ENCODE measurements around the gene LGALS8.
"Not testable (repeated sequence)": the region's sequence is repeated elsewhere in the genome, so short reads cannot be mapped to it uniquely, and the experiment has no call there.

LGALS8 gene

DNA sequence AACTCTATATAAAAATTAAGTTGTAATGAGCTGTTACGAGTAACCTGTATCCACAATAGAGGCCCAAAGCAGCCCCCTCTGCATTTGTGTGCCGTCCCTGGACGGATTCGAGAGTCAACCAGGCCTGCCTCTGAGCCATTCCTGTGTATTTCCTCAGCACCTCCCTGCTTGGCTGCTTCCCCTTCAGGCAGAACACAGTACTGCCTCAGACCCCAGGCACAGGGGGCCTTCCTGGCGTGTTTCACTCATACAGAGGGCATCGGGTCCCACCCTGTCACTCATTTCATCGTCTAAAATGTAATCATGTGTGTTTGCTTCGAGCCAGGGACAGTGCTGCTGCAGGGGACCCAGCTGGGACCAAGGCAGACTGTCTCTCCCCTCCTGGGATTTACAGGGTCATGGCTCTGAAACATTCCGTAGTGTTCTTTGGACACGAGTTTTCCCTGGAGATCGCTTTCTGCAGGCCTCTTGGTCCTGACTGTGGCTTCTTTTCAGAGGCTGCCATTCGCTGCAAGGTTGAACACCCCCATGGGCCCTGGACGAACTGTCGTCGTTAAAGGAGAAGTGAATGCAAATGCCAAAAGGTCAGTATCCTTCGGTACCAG is 19.4 kb downstream of the LGALS8 start:
- no peak for DNase-seq

DNA sequence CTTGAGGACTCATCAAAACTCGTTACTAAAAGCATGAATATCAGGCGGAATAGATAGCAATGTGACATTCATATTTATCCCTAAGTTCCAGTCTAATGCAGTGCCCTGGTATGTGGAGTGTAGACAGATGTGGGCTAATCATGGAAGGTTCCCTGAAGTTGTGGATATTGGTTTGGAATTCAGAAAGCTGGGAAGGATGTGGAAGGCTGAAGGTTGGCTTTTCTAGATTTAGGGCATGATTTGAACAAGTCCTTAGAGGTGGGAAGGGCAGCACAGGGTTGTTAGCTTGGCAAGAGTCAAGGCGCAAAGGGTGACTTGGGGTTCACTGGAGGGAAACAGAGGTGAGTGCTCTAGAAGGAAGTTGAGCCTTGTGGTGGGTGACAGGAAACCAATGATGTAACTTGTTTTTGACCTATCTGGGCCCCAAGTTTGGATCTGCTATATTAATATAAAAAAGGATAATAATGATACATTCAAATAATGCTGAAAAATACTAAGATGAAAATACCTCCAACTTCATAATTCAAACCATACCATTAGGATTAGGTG is 21.9 kb downstream of the LGALS8 start:
- DNase-seq, result no peak

DNA sequence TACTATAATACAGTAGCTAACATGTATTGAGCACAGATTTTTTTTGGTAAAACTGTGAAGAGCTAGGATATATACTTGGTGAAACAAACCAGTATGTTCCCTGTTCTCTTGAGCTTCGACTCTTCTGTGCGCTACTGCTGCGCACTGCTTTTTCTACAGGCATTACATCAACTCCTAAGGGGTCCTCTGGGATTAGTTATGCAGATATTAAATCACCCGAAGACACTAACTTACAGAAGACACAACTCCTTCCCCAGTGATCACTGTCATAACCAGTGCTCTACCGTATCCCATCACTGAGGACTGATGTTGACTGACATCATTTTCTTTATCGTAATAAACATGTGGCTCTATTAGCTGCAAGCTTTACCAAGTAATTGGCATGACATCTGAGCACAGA is 24.7 kb downstream of the LGALS8 start:
- DNase-seq, result no peak

DNA sequence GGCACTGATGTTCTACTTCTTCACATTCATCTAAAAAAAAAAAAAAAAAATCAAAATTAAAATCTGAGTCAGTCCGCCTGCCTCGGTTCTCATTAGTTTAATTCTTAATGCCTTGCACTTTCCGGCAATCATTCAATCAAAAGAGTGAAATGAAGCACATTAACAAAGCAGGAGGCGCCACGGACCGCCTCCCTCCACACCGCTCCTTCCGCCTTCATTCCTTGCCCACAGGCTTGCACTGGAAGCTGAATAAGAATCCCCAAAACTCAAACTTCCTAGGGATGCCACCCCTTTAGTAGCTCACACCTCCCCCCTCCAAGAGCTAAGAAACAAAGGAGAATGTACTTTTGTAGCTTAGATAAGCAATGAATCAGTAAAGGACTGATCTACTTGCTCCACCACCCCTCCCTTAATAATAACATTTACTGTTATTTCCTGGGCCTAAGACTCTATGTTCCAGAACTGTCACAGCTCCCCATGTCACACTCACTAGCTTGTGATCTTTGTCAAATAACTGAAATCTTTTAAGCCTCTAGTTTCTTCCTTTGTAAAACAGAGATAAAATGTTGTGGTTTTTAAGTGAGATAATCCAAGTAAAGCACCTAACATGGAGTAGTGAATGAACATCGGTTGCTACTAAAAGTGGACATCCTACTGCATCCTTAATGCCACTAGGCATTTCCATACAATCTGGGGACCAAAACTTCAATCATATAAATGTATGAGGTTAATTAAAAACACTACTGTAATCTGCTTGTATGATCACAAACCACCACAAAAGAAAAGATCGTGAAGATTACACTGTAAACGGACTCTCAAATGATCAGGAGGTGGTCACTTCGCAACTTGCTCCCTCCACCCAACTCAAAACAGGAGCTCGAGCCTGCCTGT is 27.4 kb downstream of the LGALS8 start:
- no peak for DNase-seq

DNA sequence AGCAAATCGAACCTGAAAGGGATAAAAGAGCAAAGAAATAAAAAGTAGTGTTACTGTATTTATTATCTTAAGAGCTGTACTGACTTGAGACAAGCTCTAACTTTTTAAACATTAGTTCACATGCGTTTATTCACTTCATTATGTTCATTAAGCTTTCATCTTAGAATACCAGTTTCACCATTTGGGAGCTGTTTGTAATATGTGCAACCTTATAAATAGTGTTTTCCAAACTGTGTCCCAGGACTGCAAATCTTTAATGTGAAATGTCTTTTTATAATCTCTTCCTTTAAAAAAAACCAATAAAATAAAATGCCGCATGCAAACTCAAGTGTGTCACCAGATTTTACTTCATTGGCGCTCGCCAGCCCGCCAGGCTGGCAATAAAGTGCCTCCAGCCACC is 28.3 kb downstream of the LGALS8 start:
- no peak for DNase-seq

DNA sequence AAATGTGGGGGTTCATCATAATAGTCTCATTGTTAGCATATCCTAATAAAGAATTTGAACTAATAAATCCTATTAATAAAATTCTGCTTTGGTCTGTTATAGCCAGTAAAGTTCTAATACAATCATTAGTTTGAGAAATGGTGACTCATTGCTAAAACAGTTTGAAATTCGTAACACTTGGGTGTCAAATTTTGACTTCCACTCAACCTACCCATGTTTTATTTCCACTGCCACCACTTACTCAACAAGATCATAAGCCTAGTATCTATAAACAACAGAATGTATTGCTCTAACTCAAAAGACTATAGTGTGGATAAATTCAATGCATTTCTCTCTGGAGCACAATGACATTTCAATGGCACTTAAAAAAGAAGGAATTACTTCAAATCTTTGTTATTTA is 29.1 kb downstream of the LGALS8 start:
- DNase-seq, result no peak

DNA sequence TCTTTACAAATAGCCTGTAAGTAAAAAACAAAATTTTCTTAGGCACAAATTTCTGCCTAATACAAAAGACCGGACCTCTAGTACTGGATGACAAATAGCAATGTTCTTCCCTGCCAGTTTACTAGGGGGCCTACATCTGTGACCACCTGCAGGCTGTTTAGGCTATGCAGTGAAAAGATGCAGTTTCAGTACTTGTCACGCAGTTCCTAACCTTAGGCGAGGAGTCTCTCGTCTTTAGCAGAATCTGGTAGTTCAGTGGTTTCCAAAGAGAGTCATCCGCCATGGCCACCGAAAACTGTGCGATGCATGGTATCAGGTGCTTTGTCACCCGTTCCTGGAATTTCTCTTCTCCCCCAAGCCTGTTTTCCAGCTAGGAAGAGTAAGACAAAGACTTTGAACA is 29.6 kb downstream of the LGALS8 start:
- DNase-seq, result no peak

DNA sequence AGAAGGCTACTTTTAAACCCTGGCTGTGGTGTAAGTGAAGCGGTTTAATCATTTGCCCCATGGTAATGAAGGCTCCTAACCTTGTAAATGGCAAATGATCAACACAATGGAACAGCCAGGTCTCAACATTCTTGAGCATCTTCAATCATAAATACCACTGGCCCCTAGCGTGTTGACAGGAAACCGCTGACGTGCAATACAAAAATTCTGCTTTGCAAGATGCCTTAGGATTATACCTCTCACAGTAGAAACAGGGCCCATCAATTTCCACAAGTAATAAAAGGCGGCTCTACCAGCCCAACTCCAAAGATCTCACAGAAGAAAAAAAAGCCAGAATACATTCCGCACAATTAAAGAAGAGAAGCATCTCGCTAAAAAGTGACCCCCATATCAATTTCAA is 32.8 kb downstream of the LGALS8 start:
- no peak for DNase-seq

DNA sequence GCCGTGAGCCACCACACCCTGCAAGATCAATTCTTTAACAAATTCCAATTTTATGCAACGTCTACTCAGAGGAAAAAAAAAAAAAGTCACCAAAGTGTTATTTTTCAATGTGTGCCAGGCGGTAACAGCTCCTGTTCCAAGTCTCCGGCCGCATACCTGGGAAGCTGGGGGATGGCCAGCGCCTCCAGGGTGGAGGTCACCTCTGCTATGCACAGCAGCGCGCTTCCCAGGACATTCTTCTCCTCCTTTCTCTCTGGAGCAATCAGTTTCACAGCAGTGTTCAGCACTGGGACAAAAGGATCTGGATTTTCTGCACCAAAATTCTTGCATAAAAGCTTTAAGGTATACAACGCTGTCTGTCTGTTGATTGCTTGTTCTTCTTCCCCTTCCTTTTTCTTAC is 34.3 kb downstream of the LGALS8 start:
- no peak for DNase-seq

DNA sequence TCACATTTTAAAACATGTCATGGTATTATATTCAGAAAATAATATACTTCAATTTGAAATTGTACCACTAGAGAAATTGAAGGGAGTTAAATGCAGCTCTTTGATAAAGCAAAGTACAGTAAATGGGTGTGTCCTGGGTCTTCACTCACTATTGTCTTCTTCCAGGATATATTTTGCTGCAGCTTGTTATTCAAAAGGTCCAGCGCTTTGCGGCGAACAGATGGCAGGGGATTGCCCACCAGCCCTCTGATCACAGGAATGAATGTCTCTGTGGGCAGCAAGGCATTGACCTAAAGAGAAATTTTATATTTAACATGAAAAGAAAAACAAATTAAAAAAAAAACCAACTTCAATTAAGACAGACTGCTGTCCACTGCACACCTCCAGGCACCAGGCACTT is 35.1 kb downstream of the LGALS8 start:
- no peak for DNase-seq

DNA sequence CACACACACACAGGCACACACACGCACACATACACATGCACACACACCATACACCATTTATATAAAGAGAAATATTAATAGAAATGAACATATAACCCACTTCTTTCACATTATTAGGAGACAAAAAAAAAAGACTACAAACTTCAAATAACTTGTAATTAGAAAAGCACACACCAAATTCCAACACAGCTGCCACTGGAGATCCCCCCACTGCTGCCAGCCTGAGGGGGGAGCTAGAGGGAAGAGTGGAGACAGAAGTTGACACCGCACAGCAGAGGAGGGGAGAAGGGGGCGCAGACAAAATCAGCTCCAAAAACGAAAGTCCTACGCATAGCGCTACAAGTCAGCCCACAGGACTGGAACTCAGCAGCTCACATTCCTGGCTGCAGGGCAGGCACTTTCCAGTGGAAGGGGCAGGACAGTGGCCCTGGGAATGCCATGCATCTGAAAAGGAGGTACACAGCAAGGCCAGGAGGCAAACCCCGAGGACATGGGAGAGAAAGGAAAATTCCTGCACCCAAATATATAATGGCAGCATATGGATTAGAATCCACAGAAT is 36.5 kb downstream of the LGALS8 start:
- DNase-seq, result no peak

DNA sequence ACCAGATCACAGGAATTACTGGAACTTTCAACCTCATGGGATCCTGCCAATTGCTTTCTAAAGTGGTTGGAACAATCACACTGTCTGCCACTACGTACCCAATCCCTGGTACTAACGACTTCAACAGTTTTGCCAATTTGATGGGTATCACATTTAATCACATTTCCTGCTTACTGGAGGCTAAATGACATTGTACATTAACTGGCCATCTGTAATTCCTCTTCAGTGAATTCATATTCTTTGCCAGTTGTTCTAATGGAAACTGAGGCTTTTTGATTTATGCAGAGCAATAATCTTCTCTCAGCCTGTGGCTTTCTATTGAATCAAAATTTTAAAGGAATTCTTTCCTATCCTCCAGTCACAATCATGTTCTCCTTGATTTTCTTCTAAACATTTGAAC is 38.2 kb downstream of the LGALS8 start:
- no peak for DNase-seq

DNA sequence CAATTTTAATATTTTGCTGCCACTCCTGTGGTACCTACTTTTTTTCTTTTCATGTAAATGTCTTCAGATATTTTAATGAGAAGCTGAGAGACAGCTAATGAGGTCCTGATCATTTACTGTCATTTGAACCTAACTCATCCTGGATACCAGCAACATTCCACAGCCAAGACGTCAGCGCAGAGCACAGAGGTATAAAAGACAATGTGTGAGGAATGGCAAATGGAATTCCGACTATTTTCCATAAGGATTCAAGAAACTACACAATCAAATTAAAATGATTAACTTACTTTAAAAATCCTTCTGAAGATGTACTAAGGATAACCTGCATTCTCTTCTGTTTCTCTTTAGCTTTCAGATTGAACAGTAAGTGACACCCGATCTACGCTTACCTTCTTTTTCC is 41.7 kb downstream of the LGALS8 start:
- DNase-seq, result no peak

DNA sequence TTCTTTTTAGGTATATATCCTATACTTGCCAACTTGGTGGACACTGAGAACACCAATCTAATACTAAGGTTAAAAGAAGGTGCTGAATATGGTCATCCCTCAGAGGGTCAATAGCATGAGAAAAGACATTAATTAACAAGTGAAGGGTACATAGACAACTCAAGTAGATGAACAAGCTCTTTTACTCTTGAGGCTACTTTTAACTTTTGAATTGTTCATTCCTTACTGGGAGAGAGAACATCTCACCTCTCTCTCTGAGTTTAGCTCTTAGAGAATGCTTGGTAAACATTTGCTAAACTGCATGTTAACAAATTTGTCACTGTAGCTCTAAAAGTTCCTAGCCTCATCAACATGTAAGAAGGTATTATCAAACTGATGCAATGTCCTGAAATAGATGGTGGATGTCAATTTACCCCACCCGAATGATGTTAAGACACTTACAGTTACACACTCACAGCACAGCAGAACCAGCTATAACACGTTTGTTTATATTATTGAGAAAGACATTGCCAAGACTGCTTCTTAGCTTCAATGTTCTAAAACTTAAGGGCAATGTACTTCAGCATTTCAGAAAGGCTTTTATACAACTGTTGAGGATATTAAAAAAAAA is 44.6 kb downstream of the LGALS8 start:
- DNase-seq, result no peak

DNA sequence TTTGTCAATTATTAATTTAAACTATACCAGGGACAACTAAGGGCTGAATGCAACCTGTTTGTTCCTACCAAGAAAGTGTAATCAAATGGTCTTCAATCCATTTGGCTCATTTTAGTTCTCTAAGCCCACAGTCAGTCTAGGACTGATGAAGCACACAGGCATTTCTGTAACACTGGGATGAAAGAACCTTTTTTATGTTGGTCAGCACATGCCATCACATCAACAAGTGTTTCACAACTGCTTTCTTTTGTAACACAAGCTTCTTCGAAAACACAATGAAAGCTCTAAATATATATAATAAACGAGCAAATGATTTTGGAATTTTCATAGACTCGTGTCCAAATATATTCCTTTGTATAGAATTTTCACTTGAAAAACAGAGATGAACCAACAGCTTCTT is 51.7 kb downstream of the LGALS8 start:
- DNase-seq, result no peak

DNA sequence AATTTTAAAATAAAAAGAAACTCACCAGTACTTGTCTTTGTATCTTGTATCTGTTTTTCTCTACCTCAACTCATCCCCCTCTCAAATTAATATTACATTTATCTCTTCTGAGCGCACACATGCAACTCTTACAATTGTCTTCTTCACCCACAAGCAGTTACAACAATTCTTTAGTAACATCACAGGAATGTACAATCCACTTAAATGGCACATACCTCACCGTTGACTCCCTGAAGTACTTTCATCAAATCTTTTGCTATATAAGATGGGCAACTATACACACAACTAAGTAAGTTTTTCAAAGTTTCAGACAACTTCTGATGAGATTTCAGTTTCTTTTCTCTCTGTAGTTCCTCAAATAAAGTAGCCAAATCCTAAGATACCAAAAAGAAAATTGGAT is 52.2 kb downstream of the LGALS8 start:
- DNase-seq, result no peak

DNA sequence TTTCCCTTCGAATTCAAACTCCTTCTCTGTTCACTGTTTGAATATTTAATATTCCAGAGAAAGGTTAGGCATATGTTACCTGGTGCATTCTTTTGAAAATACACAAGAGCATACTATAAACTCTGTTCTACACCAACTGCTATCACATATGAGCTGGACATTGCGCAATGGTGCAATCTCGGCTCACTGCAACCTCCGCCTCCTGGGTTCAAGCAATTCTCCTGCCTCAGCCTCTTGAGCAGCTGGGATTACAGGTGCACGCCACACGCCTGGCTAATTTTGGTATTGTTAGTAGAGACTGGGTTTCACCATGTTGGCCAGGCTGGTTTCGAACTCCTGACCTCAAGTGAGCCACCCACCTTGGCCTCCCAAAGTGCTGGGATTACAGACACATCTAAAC is 53.3 kb downstream of the LGALS8 start:
- DNase-seq, result not testable (repeated sequence)

DNA sequence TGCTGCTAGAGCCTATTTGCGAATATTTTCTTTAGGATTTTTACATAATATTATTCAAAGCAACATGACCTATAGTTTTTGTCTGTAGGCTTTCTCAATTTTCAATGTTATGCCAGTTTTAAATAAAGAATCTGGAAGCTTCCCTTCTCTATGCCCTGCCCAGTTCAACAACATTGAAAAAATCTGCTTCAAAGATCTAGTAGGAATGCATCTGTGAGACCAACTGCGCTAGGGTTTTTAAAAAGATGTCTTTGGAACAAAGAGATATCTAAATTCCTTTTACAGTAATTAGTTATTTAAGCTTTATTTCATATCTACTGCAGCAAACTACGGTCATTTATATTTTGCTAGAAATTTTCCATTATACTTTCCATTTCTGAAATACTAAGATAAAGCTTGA is 54.9 kb downstream of the LGALS8 start:
- DNase-seq, result no peak

DNA sequence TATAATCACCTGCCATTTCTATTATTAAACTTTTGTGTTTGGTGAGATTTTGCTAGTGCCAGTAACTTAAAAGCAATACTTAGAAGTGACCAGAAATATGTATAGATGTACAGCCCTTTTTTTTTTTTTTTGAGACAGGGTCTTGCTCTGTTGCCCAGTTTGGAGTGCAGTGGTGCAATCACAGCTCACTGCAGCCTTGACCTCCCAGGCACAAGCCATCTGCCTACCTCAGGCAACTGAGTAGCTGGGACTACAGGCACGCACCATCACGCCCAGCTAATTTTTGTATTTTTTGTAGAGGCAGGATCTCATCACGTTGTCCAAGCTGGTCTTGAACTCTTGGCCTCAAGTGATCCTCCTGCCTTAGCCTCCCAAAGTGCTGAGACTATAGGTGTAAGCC is 56.6 kb downstream of the LGALS8 start:
- DNase-seq, result not testable (repeated sequence)

DNA sequence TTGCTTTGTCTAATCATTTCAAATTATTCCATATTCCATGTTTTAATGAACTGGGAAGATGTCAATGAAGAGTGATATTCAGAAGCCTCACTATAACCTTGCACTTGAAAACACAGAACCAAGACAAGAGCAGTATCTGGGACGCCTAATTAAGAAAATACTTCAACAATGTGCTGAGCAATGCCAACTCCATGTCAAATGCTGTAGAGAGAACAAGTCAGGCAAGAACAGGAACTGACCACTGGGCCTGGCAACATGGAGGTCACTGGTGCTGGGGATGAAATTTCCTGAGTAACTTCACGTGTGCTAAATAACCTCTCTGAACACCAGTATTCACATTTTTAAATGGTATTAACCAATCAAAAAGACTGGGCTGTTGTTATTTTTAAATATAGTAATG is 57.7 kb downstream of the LGALS8 start:
- no peak for DNase-seq

DNA sequence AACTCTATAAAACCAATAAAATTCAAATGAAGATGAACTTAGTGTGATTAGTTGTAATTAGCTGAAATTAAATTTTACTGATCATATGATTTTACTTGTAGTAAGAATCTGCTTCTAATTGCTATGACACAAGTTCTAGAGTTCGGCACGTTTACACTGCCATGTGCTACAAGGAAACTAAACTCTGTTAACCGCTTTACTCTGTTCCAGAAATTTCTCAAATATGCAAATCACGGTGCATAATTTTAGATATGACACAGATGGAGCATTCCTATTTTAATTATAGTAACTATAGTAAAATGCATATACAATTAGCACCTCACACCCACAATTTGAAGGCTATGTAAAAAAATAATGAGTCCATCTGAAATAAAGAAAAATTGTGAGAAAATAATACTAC is 65.7 kb downstream of the LGALS8 start:
- DNase-seq, result no peak

DNA sequence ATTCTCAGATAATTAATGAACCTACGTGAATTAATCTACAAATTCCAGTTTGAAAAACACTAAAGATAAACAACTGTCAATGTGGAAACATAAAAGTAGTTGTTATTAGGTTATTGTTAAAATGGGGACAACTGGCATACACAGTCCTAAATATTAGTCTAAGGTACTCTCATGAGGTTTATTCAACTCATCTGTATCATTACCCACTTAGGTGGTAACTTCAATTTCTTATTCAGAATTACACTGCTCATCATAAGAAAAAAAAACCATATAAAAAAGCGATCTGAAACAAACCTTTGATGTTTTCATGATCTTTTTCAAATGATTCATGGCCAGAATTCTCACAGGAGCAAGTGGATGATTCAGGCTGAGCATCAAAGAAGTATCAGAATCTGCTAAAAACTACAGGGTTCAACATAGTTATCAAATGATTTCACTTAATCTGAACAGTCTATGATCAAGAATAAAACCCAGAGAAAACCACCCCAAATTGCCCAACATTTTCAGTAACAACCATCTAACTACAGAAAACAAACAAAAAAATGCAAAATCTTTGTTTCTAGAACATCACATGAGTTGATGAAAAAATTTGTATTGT is 66.9 kb downstream of the LGALS8 start:
- DNase-seq, result no peak

DNA sequence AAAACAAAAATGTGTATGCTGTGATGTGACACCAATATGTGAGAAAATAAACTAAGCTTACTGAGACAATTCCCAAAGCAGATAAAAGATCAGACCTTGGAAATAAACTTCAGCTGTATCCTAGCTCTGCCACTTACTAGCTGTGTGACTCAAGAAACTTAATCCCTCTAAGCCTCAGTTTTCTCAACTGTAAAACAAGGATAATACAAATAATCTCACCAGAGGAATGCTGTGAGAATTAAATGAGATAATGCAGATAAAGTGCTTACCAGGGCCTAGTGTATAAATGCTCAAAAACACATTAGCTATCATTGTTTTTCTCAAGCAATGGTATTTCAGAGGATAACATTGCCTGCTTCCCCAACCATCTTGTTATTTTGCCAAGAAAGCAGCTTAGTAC is 78.4 kb downstream of the LGALS8 start:
- DNase-seq, result no peak
